Left ventricle myocardium inferior (tissue), 1 donor: Measurements from ENCODE around the gene CDYL2. TPM values are rescaled to one million over a fixed set of nuclear protein-coding genes. Genes with fewer than 3 reads are reported as not detected.

Experiments used
- DNase-seq: peaks from one replicate; pipeline ENCODE4 v3.0.0-alpha.2; 2020
- H3K27ac ChIP-seq: fragments of 200-600 bp; replicated peaks from 2 replicates; pipeline ENCODE4 v1.8.0; 2021
- H3K27me3 ChIP-seq: fragments of 200-600 bp; 2 replicates; pipeline ENCODE4 v1.8.0; 2021; ENCODE audit warnings: low read depth
- H3K36me3 ChIP-seq: fragments of 200-600 bp; 2 replicates; pipeline ENCODE4 v1.8.0; 2021
- H3K4me1 ChIP-seq: fragments of 200-600 bp; 2 replicates; pipeline ENCODE4 v1.8.0; 2021
- H3K4me3 ChIP-seq: fragments of 200-600 bp; 2 replicates; pipeline ENCODE4 v1.8.0; 2021; ENCODE audit warnings: mild to moderate bottlenecking, moderate library complexity
- H3K9me3 ChIP-seq: fragments of 200-600 bp; replicated peaks from 2 replicates; pipeline ENCODE4 v1.8.0; 2021
- CTCF ChIP-seq: fragments of 200-600 bp; IDR thresholded peaks from 2 replicates; pipeline ENCODE4 v1.8.0; 2021; ENCODE audit warnings: antibody characterized with exemption, mild to moderate bottlenecking, borderline replicate concordance
- intact Hi-C: fragments of 100-400 bp; cut with micrococcal nuclease; formaldehyde crosslinking; loops from one replicate; pipeline ENCODE4 v1.11.0; 2022
- total RNA-seq: library from RNA; stranded (reverse); fragmentation: NEBNext Ultra II Directional; extraction: Animal tissue kit (Norgen Biotek cat#: 25700); gene quantifications from one replicate; pipeline ENCODE4 v1.2.1, GENCODE V29; 2021
- donor health status: DM: no; HTN: yes; CAD: no; lungs with severe emphysema.

Gene CDYL2
- total RNA-seq, 1 donor from 2014 or later: 3.2 TPM

- TF ChIP-seq CTCF: no peak
- Histone ChIP-seq H3K27me3 (no peaks in the 10 kb centered on the region), H3K36me3 (no peaks in the 10 kb centered on the region), H3K27ac (no peak overlapping the region), H3K9me3 (peaks cover 24% of the 10 kb centered on the region), H3K4me3 (no peak overlapping the region), H3K4me1 (no peaks in the 10 kb centered on the region)
- intact Hi-C loops: no loop called here
- no peak for DNase-seq
Measured at GRCh38 chr16:80725566-80726162, 78.7 kb downstream of the CDYL2 start.

GRCh38 chr16:80723981-80724380, 80.4 kb downstream of the CDYL2 start:
- peaks cover 22% of the 10 kb centered on the region for H3K9me3 ChIP-seq
- H3K4me3 ChIP-seq: no peak overlapping the region
- no peaks in the 10 kb centered on the region for H3K4me1 ChIP-seq
- intact Hi-C loops: no loop called here
- DNase-seq: no peak
- no peak overlapping the region for H3K27ac ChIP-seq
- no peaks in the 10 kb centered on the region for H3K36me3 ChIP-seq
- no peaks in the 10 kb centered on the region for H3K27me3 ChIP-seq
- TF ChIP-seq CTCF: no peak

GRCh38 chr16:80723091-80723490, 81.3 kb downstream of the CDYL2 start:
- H3K27ac ChIP-seq: no peak overlapping the region
- intact Hi-C loops: no loop called here
- H3K36me3 ChIP-seq: no peaks in the 10 kb centered on the region
- no peak for DNase-seq
- peaks cover 22% of the 10 kb centered on the region for H3K9me3 ChIP-seq
- H3K4me1 ChIP-seq: no peaks in the 10 kb centered on the region
- no peak overlapping the region for H3K4me3 ChIP-seq
- no peaks in the 10 kb centered on the region for H3K27me3 ChIP-seq
- TF ChIP-seq CTCF: no peak

- Histone ChIP-seq H3K36me3 (no peaks in the 10 kb centered on the region), H3K27me3 (no peaks in the 10 kb centered on the region), H3K27ac (no peak overlapping the region), H3K9me3 (peaks cover 19% of the 10 kb centered on the region), H3K4me3 (no peak overlapping the region), H3K4me1 (no peaks in the 10 kb centered on the region)
- TF ChIP-seq CTCF: no peak
- intact Hi-C loops: no loop called here
- DNase-seq: no peak
Measured at GRCh38 chr16:80720804-80721371, 83.5 kb downstream of the CDYL2 start.

GRCh38 chr16:80719573-80719972, 84.8 kb downstream of the CDYL2 start:
- Histone ChIP-seq H3K27me3 (no peaks in the 10 kb centered on the region), H3K27ac (no peak overlapping the region), H3K4me3 (no peak overlapping the region), H3K36me3 (no peaks in the 10 kb centered on the region), H3K4me1 (no peaks in the 10 kb centered on the region), H3K9me3 (peaks cover 28% of the 10 kb centered on the region)
- no peak for TF ChIP-seq CTCF
- intact Hi-C loops: no loop called here
- DNase-seq: no peak
